Liver (tissue), 3 donors: Measurements from ENCODE around the gene MCTP2.

Experiments
- ATF3 ChIP-seq: IDR thresholded peaks from 2 replicates; pipeline ENCODE4 v1.6.1; 2016; ENCODE audit warnings: antibody characterized with exemption
- CTCF ChIP-seq: fragments of 150-350 bp; IDR thresholded peaks from 2 replicates; pipeline ENCODE4 v1.5.1; 2017; ENCODE audit warnings: improper control_type of control experiment, low read depth, low read length; ENCODE audit not compliant: missing input control
- FOXA1 ChIP-seq: IDR thresholded peaks from 2 replicates; pipeline ENCODE4 v1.6.1; 2016; ENCODE audit warnings: antibody characterized with exemption
- HNF4G ChIP-seq: IDR thresholded peaks from 2 replicates; pipeline ENCODE4 v1.6.1; 2016; ENCODE audit warnings: antibody characterized with exemption
- JUND ChIP-seq, 2 donors: IDR thresholded peaks; 2 replicates each; pipeline ENCODE4 v1.6.1; 2016; ENCODE audit warnings: antibody characterized with exemption in 2 of 2
- MAX ChIP-seq: IDR thresholded peaks from 2 replicates; pipeline ENCODE4 v1.6.1; 2016; ENCODE audit warnings: antibody characterized with exemption
- REST ChIP-seq: IDR thresholded peaks from 2 replicates; pipeline ENCODE4 v1.6.1; 2016; ENCODE audit warnings: antibody characterized with exemption, mild to moderate bottlenecking
- RXRA ChIP-seq, 2 donors: IDR thresholded peaks; 2 replicates each; pipeline ENCODE4 v1.6.1; 2017 to 2018; ENCODE audit warnings: antibody characterized with exemption in 2 of 2, mild to moderate bottlenecking in 1 of 2
- SP1 ChIP-seq: IDR thresholded peaks from 2 replicates; pipeline ENCODE4 v1.6.1; 2018; ENCODE audit warnings: antibody characterized with exemption, mild to moderate bottlenecking
- TAF1 ChIP-seq: conservative IDR thresholded peaks from 2 replicates; pipeline ENCODE4 v1.6.1; 2016; ENCODE audit warnings: antibody characterized with exemption, mild to moderate bottlenecking
- ZBTB33 ChIP-seq: IDR thresholded peaks from 2 replicates; pipeline ENCODE4 v1.6.1; 2016; ENCODE audit warnings: antibody characterized with exemption
- donor health status: healthy.
- donor health status: healthy.

GRCh38 chr15:94485148-94485719 is 253.9 kb downstream of the MCTP2 start:
- TF ChIP-seq RXRA (IDR thresholded peaks at IDR 0.05), result no peak
- TF ChIP-seq MAX, result no peak
- no peak for TF ChIP-seq CTCF
- no peak for TF ChIP-seq ATF3
- no peak for TF ChIP-seq SP1
- no peak for TF ChIP-seq REST
- TF ChIP-seq TAF1, result no peak
- no peak for TF ChIP-seq ZBTB33
- TF ChIP-seq JUND (IDR thresholded peaks at IDR 0.05), result no peak
- TF ChIP-seq FOXA1, result no peak
- TF ChIP-seq HNF4G, result no peak
